Lower leg skin (tissue), 4 donors: Measurements from ENCODE around the gene GABRB3. TPM values are rescaled to one million over a fixed set of nuclear protein-coding genes. Genes with fewer than 3 reads are reported as not detected.

Source experiments
- DNase-seq, 2 donors: peaks; one replicate each; pipeline ENCODE4 v3.0.0-alpha.2; 2019; ENCODE audit warnings: low spot score in 2 of 2
- H3K4me3 ChIP-seq: fragments of 200-600 bp; sonication (generic); 2 replicates; pipeline ENCODE4 v1.5.1; 2017; ENCODE audit warnings: mild to moderate bottlenecking, low read depth; ENCODE audit not compliant: poor library complexity, severe bottlenecking
- POLR2A ChIP-seq, 2 donors: fragments of 450-650 bp; IDR thresholded peaks; one replicate each; pipeline ENCODE4 v1.6.1; 2016 to 2017; ENCODE audit warnings: antibody characterized with exemption in 2 of 2, mild to moderate bottlenecking in 1 of 2, moderate library complexity in 1 of 2
- WGBS, 2 donors: methylation state at CpG; one replicate each; pipeline ENCODE4 v1.1.5; 2018; 5-methylcytosine and 5-hydroxymethylcytosine counted together
- intact Hi-C: fragments of 100-400 bp; cut with DNase I; formaldehyde crosslinking; loops from one replicate; pipeline ENCODE4 v1.15.0; 2023; ENCODE audit warnings: low total_unique reads
- total RNA-seq, 4 donors: library from RNA; depleted of rRNA; stranded (reverse); fragments of >200 nt; gene quantifications; one replicate each; pipeline ENCODE4 v1.1.0, GENCODE V29; 2016
- TF ChIP-seq, protein P1 (sequence below), 3 donors: fragments of 450-650 bp; IDR thresholded peaks; one replicate each; pipeline ENCODE4 v1.5.1; 2016; ENCODE audit warnings: antibody characterized with exemption in 3 of 3, mild to moderate bottlenecking in 3 of 3, moderate library complexity in 2 of 3

GABRB3 gene
- total RNA-seq, 4 donors from 2014 or later = 0.13 to 4.6 (median 1.1) TPM

GRCh38 chr15:26702381-26702780 lies 70.5 kb downstream of the GABRB3 start:
- no peak for TF ChIP-seq POLR2A (IDR thresholded peaks at IDR 0.05)
- TF ChIP-seq, protein P1, sequence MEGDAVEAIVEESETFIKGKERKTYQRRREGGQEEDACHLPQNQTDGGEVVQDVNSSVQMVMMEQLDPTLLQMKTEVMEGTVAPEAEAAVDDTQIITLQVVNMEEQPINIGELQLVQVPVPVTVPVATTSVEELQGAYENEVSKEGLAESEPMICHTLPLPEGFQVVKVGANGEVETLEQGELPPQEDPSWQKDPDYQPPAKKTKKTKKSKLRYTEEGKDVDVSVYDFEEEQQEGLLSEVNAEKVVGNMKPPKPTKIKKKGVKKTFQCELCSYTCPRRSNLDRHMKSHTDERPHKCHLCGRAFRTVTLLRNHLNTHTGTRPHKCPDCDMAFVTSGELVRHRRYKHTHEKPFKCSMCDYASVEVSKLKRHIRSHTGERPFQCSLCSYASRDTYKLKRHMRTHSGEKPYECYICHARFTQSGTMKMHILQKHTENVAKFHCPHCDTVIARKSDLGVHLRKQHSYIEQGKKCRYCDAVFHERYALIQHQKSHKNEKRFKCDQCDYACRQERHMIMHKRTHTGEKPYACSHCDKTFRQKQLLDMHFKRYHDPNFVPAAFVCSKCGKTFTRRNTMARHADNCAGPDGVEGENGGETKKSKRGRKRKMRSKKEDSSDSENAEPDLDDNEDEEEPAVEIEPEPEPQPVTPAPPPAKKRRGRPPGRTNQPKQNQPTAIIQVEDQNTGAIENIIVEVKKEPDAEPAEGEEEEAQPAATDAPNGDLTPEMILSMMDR (IDR thresholded peaks at IDR 0.05) = no peak
- 51 to 79% methylated on average over 1 of the region's 1 CpG for WGBS, 2 donors
- H3K4me3 ChIP-seq = no peak overlapping the region
- DNase-seq = no peak
- intact Hi-C loops = no loop called here

DNA sequence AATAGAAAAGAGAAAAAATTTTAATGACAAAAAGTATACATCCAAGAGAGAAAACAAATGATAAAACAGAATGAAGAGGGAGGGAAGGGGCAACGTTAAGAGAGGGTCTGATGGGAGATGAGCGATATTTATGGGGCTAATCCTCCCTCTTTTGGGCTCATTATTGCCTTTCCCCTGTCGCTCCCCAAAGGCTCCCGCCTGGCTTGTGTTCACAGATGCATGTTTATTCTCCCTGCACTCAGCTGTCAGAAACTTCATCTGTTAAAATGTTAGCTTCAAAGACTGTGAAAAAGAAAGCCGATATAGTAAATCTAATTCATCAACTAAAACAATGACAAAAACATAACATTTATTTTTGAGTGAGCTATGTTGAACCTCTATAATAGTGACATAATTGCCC lies 74.3 kb downstream of the GABRB3 start:
- TF ChIP-seq, protein P1 (IDR thresholded peaks at IDR 0.05) = no peak
- no peak for TF ChIP-seq POLR2A (IDR thresholded peaks at IDR 0.05)
- intact Hi-C loops = no loop called here
- WGBS, 2 donors = 58 to 59% methylated on average over 5 of the region's 5 CpGs
- no peak for DNase-seq
- H3K4me3 ChIP-seq = no peak overlapping the region

DNA sequence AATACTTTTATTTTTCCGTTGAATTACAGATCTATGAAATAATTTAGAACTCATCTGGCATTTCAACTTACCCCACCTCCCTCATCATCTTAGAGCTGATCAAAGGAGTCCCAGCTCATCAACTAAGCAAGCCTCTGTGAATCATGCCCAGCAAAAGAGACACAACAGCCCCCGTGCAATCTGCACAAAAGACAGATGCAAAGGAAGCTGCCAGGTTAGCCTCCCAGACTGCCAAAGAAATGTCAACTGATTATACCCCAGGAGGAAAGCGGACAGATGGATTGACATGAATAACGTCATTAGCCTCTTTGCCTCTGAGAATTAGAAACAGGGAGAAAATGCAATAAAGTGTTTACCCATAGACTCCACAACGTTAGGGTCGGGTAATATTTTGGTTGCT lies 75.0 kb downstream of the GABRB3 start:
- H3K4me3 ChIP-seq = no peak overlapping the region
- DNase-seq = no peak
- TF ChIP-seq, protein P1 (IDR thresholded peaks at IDR 0.05) = no peak
- TF ChIP-seq POLR2A (IDR thresholded peaks at IDR 0.05) = no peak
- intact Hi-C loops = no loop called here
- WGBS, 2 donors = 55 to 69% methylated on average over 6 of the region's 6 CpGs

DNA sequence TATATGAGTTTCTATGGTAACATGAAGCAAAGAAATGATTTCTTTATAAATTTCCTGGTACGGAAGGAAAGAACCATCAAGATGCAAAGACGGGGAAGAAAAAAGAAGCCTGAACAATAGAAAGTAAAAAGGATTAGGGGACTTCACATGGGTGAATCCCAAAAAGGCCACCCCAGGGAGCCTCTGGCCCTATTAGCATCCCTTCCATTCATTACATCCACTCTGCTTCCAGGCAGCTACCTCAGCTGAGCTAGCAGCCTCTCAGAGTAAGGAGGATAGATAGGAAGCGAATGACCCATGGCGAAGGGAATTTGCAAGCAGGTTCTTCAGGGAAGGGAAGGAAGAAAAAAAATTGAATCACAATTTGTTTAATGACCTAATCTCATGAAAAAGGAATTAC lies 81.6 kb downstream of the GABRB3 start:
- H3K4me3 ChIP-seq = no peak overlapping the region
- 63 to 74% methylated on average over 4 of the region's 4 CpGs for WGBS, 2 donors
- no peak for DNase-seq
- intact Hi-C loops = no loop called here
- TF ChIP-seq, protein P1 (IDR thresholded peaks at IDR 0.05) = no peak
- no peak for TF ChIP-seq POLR2A (IDR thresholded peaks at IDR 0.05)

- intact Hi-C loops = no loop called here
- WGBS, 2 donors = 58 to 64% methylated on average over 2 of the region's 2 CpGs
- no peak for DNase-seq
- TF ChIP-seq, protein P1 (IDR thresholded peaks at IDR 0.05) = no peak
- no peak for TF ChIP-seq POLR2A (IDR thresholded peaks at IDR 0.05)
- no peak overlapping the region for H3K4me3 ChIP-seq
Measured at GRCh38 chr15:26690778-26691177, 82.1 kb downstream of the GABRB3 start.

DNA sequence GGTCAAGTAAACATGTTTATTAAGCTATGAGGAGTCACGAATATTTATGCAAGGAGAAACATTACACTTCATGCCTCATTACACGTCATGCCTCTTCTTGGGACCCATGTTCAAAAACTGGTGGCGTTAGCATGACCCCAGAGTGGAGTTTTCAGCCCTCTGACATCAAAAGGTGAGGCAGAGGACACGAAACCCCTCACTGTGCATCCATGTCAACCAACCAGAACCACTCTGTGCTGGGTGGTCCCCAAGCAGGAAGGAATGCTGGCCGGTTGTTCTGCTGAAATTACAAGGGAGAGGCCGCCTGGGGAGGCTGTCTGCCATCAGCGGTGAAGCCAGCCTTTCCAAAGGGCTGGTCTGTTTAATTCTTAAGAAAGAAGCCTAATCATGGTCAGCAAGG lies 83.4 kb downstream of the GABRB3 start:
- DNase-seq = no peak
- no peak overlapping the region for H3K4me3 ChIP-seq
- TF ChIP-seq, protein P1 (IDR thresholded peaks at IDR 0.05) = no peak
- WGBS, 2 donors = 60 to 70% methylated on average over 7 of the region's 7 CpGs
- intact Hi-C loops = no loop called here
